SK-N-SH (cell line): ENCODE results near the gene CEACAM4. TPM values are rescaled to one million over a fixed set of nuclear protein-coding genes. Genes with fewer than 3 reads are reported as not detected.

Experiments
- CTCF ChIA-PET: fragments of 300-600, 350-600 bp; formaldehyde crosslinking; extraction: SDS; loops from one replicate; lab custom pipeline; 2021; lab: Yijun Ruan, JAX
- POLR2A ChIA-PET: fragments of 350-600 bp; sonication (Branson Sonifier 250); formaldehyde crosslinking; extraction: SDS; loops from one replicate; lab custom pipeline; 2020; ENCODE audit warnings: antibody characterized with exemption, inconsistent platforms; lab: Yijun Ruan, JAX
- DNase-seq: peaks from one replicate; pipeline ENCODE4 v3.0.0; 2012
- H2AFZ ChIP-seq: fragments of 200-600 bp; sonication (generic); 2 replicates; pipeline ENCODE4 v1.8.1; 2016; ENCODE audit warnings: antibody characterized with exemption, mild to moderate bottlenecking, low read depth
- H3F3A ChIP-seq: fragments of 200-600 bp; sonication (generic); replicated peaks from 2 replicates; pipeline ENCODE3; 2016; ENCODE audit warnings: antibody characterized with exemption, mild to moderate bottlenecking; ENCODE audit not compliant: insufficient read depth
- H3K27ac ChIP-seq, 2 experiments: fragments of 200-500 bp in 1 of 2; fragments of 200-600 bp in 1 of 2; sonication (Bioruptor generic) in 1 of 2; sonication (generic), shearing (Covaris generic) in 1 of 2; 2 replicates each; pipeline versions ENCODE4 v1.5.1 to v1.6.1; 2014 to 2016; ENCODE audit warnings: low read depth in 2 of 2, inconsistent platforms in 1 of 2, low read length in 1 of 2, mild to moderate bottlenecking in 1 of 2, mixed read lengths in 1 of 2
- H3K27me3 ChIP-seq: fragments of 200-600 bp; sonication (generic), shearing (Covaris generic); 2 replicates; pipeline ENCODE4 v1.6.1; 2016; ENCODE audit warnings: mixed run types; ENCODE audit not compliant: insufficient read depth
- H3K36me3 ChIP-seq, 2 experiments: fragments of 200-500 bp in 1 of 2; fragments of 200-600 bp in 1 of 2; sonication (Bioruptor generic) in 1 of 2; sonication (generic) in 1 of 2; replicated peaks in 1 of 2; 2 replicates each; pipeline versions ENCODE3 to v1.5.1; 2014 to 2016; ENCODE audit warnings: low read length in 1 of 2, mild to moderate bottlenecking in 1 of 2; ENCODE audit not compliant: insufficient read depth in 2 of 2, control insufficient read depth in 1 of 2
- H3K4me1 ChIP-seq, 2 experiments: fragments of 200-500 bp in 1 of 2; fragments of 200-600 bp in 1 of 2; sonication (Bioruptor generic) in 1 of 2; sonication (generic), shearing (Covaris generic) in 1 of 2; 2 replicates each; pipeline versions ENCODE4 v1.5.1 to v1.6.1; 2014 to 2016; ENCODE audit warnings: low read depth in 1 of 2, low read length in 1 of 2, mixed run types in 1 of 2; ENCODE audit not compliant: insufficient read depth in 2 of 2, control insufficient read depth in 1 of 2
- H3K4me2 ChIP-seq: fragments of 200-600 bp; sonication (generic), shearing (Covaris generic); 2 replicates; pipeline ENCODE4 v1.6.1; 2017; ENCODE audit warnings: mixed run types
- H3K4me3 ChIP-seq, 2 experiments: fragments of 200-500 bp in 1 of 2; fragments of 200-600 bp in 1 of 2; sonication (Bioruptor generic) in 1 of 2; sonication (generic), shearing (Covaris generic) in 1 of 2; 2 replicates each; pipeline versions ENCODE4 v1.5.1 to v1.8.1; 2014 to 2016; ENCODE audit warnings: low read depth in 2 of 2, inconsistent platforms in 1 of 2, low read length in 1 of 2, mild to moderate bottlenecking in 1 of 2, mixed read lengths in 1 of 2, moderate library complexity in 1 of 2
- H3K79me2 ChIP-seq: fragments of 200-600 bp; sonication (generic); 2 replicates; pipeline ENCODE4 v1.8.1; 2017; ENCODE audit warnings: mild to moderate bottlenecking; ENCODE audit not compliant: insufficient read depth
- H3K9ac ChIP-seq: fragments of 200-600 bp; sonication (generic); 2 replicates; pipeline ENCODE4 v1.6.1; 2017; ENCODE audit warnings: mixed run types
- H3K9me2 ChIP-seq: fragments of 200-600 bp; sonication (generic); 2 replicates; pipeline ENCODE4 v1.6.1; 2017; ENCODE audit warnings: mixed run types
- H3K9me3 ChIP-seq: fragments of 200-600 bp; sonication (generic); 2 replicates; pipeline ENCODE4 v1.6.1; 2017; ENCODE audit warnings: mixed run types, mild to moderate bottlenecking, moderate library complexity
- H4K20me1 ChIP-seq: fragments of 200-600 bp; sonication (generic); 2 replicates; pipeline ENCODE4 v1.6.1; 2017; ENCODE audit warnings: mild to moderate bottlenecking, mixed run types; ENCODE audit not compliant: insufficient read depth
- CTCF ChIP-seq: fragments of 200-600 bp; sonication (generic); IDR thresholded peaks from 2 replicates; pipeline ENCODE4 v1.6.1; 2017; ENCODE audit warnings: antibody characterized with exemption, mild to moderate bottlenecking, moderate library complexity
- FOXM1 ChIP-seq: IDR thresholded peaks from 2 replicates; pipeline ENCODE4 v1.4.0; 2012; ENCODE audit warnings: low read depth, mild to moderate bottlenecking
- IRF3 ChIP-seq: fragments of 150-350 bp; IDR thresholded peaks from 2 replicates; pipeline ENCODE4 v1.6.1; 2016; ENCODE audit warnings: mild to moderate bottlenecking, low read depth, low read length
- MEF2A ChIP-seq: IDR thresholded peaks from 2 replicates; pipeline ENCODE4 v1.4.0; 2012; ENCODE audit warnings: low read depth, borderline replicate concordance
- MXI1 ChIP-seq: IDR thresholded peaks from 2 replicates; pipeline ENCODE4 v1.6.1; 2012; ENCODE audit warnings: mild to moderate bottlenecking, low read depth, low read length, improper control_type of control experiment
- NRF1 ChIP-seq: IDR thresholded peaks from 2 replicates; pipeline ENCODE4 v1.6.1; 2012; ENCODE audit warnings: low read depth, mild to moderate bottlenecking, low read length
- PBX3 ChIP-seq: IDR thresholded peaks from 2 replicates; pipeline ENCODE4; 2012
- RAD21 ChIP-seq: IDR thresholded peaks from 2 replicates; pipeline ENCODE4 v1.6.1; 2012; ENCODE audit warnings: mild to moderate bottlenecking, low read length
- RXRA ChIP-seq: IDR thresholded peaks from 2 replicates; pipeline ENCODE4 v1.4.0; 2012; ENCODE audit warnings: low read depth, mild to moderate bottlenecking, borderline replicate concordance
- SIN3A ChIP-seq: IDR thresholded peaks from 2 replicates; pipeline ENCODE4 v1.6.1; 2012; ENCODE audit warnings: low read depth, mild to moderate bottlenecking, low read length, moderate library complexity, borderline replicate concordance
- SMC3 ChIP-seq: IDR thresholded peaks from 2 replicates; pipeline ENCODE4 v1.6.1; 2012; ENCODE audit warnings: low read depth, low read length, improper control_type of control experiment
- TEAD4 ChIP-seq: IDR thresholded peaks from 2 replicates; pipeline ENCODE4 v1.4.0; 2012; ENCODE audit warnings: mild to moderate bottlenecking, borderline replicate concordance; ENCODE audit not compliant: insufficient read depth
- WGBS: methylation state at CpG from one replicate; pipeline ENCODE4 v1.1.6; 2017; ENCODE audit warnings: low lambda C conversion rate; 5-methylcytosine and 5-hydroxymethylcytosine counted together
- polyA plus RNA-seq, 3 experiments: library from polyadenylated mRNA; depleted of rRNA; stranded (reverse); fragments of >200 nt; gene quantifications; 2 replicates each; pipeline ENCODE4 v1.2.3, GENCODE V29; 2012

The CEACAM4 gene
- polyA plus RNA-seq, 1 of the 3 experiments (the other 2 are of a cell fraction): not detected

GRCh38 chr19:41646589-41647204, 19.8 kb upstream of the CEACAM4 start:
- peak; percentile 39 for DNase-seq
- Histone ChIP-seq H3K4me2 (no peak overlapping the region), H3K27ac (no peak overlapping the region), H3K36me3 (no peaks in the 10 kb centered on the region), H3K4me1 (no peaks in the 10 kb centered on the region), H3K4me3 (no peak overlapping the region; a peak in 1 of 4 replicates), H3F3A (no peaks in the 10 kb centered on the region), H2AFZ (no peak overlapping the region), H3K27me3 (no peaks in the 10 kb centered on the region), H3K79me2 (no peaks in the 10 kb centered on the region), H4K20me1 (no peaks in the 10 kb centered on the region), H3K9me3 (no peaks in the 10 kb centered on the region), H3K9me2 (no peaks in the 10 kb centered on the region), H3K9ac (no peak overlapping the region)
- TF ChIP-seq RXRA: no peak
- peak; percentile 53 for TF ChIP-seq CTCF
- ChIA-PET CTCF (interaction anchor here (0.7 to 2.2 kb wide), 3 partner anchors 9 to 45 kb away, joined by 3 to 6 read pairs (median 3); no protein-coding TSS in a partner anchor), POLR2A (no interaction called here)
- WGBS: 38% methylated on average over 14 of the region's 14 CpGs

- POLR2A ChIA-PET: no interaction called here
Observed at GRCh38 chr19:41641879-41642485, 15.1 kb upstream of the CEACAM4 start.

More at GRCh38 chr19:41641879-41642485, 15.1 kb upstream of the CEACAM4 start:
- H3K27ac ChIP-seq: no peak overlapping the region
- H3F3A ChIP-seq: no peaks in the 10 kb centered on the region
- H3K9me3 ChIP-seq: no peaks in the 10 kb centered on the region
- no peak overlapping the region for H2AFZ ChIP-seq
- H3K27me3 ChIP-seq: no peaks in the 10 kb centered on the region; the same call in 1 of the 2 replicates
- no peaks in the 10 kb centered on the region for H3K36me3 ChIP-seq
- DNase-seq: peak; percentile 78
- peak overlapping the region in 1 of 2 experiments; percentile 22; a peak in 1 of 4 replicates for H3K4me3 ChIP-seq
- WGBS: 0% methylated on average over 6 of the region's 6 CpGs
- TF ChIP-seq RAD21 (peak; percentile 68), SIN3A (no peak), NRF1 (no peak), MEF2A (no peak), PBX3 (no peak), FOXM1 (no peak), MXI1 (no peak), TEAD4 (no peak), SMC3 (peak; percentile 48), IRF3 (no peak), CTCF (peak; percentile 92)
- no peak overlapping the region for H3K9ac ChIP-seq
- no peak overlapping the region for H3K4me2 ChIP-seq
- no peaks in the 10 kb centered on the region for H4K20me1 ChIP-seq
- H3K79me2 ChIP-seq: no peaks in the 10 kb centered on the region
- CTCF ChIA-PET: interaction anchor here (0.6 to 3.4 kb wide), 36 partner anchors 8 to 721 kb away, joined by 3 to 21 read pairs (median 5); partner anchors contain the start of gene CEACAM7
- H3K9me2 ChIP-seq: no peaks in the 10 kb centered on the region
- H3K4me1 ChIP-seq: no peaks in the 10 kb centered on the region
